H1 (cell line): Measurements from ENCODE around the gene PITX1.

Source experiments
- CBX8 ChIP-seq: fragments of 300-800, 300-1000 bp; sonication (generic); IDR thresholded peaks from 2 replicates; pipeline ENCODE4 v1.7.1; 2016; ENCODE audit warnings: low read depth, low read length, borderline replicate concordance
- CEBPB ChIP-seq: IDR thresholded peaks from 2 replicates; pipeline ENCODE4 v1.6.1; 2012; ENCODE audit warnings: low read depth, low read length
- GABPA ChIP-seq: IDR thresholded peaks from 2 replicates; pipeline ENCODE4 v1.6.1; 2011; ENCODE audit warnings: mild to moderate bottlenecking, low read length, moderate library complexity, borderline replicate concordance; ENCODE audit not compliant: insufficient read depth
- JUN ChIP-seq: IDR thresholded peaks from 2 replicates; pipeline ENCODE4 v1.6.1; 2011; ENCODE audit warnings: low read depth, mild to moderate bottlenecking, improper control_type of control experiment, low read length
- KDM1A ChIP-seq: fragments of 200-600, 300-600 bp; sonication (generic); IDR thresholded peaks from 2 replicates; pipeline ENCODE4 v1.7.1; 2016; ENCODE audit warnings: mild to moderate bottlenecking, low read length, borderline replicate concordance
- POLR2A ChIP-seq, 2 experiments: IDR thresholded peaks; 1 replicate in 1 of 2; 2 replicates in 1 of 2; pipeline ENCODE4 v1.6.1; 2011; ENCODE audit warnings: low read depth in 2 of 2, low read length in 2 of 2, mild to moderate bottlenecking in 2 of 2; ENCODE audit errors: control extremely low read depth in 1 of 2
- ZNF274 ChIP-seq: IDR thresholded peaks from 2 replicates; pipeline ENCODE4 v1.7.0; 2012; ENCODE audit warnings: low read length, borderline replicate concordance; ENCODE audit errors: extremely low read depth
- TF ChIP-seq, protein P1 (sequence below), 3 experiments: IDR thresholded peaks; 1 replicate in 2 of 3; 2 replicates in 1 of 3; pipeline versions ENCODE4 v1.5.1 to v1.6.1; 2011; ENCODE audit warnings: low read length in 3 of 3, mild to moderate bottlenecking in 3 of 3, inconsistent platforms in 2 of 3, low read depth in 1 of 3, moderate library complexity in 1 of 3; ENCODE audit not compliant: insufficient read depth in 1 of 3; ENCODE audit errors: control extremely low read depth in 1 of 3
- TF ChIP-seq, protein P2 (sequence below): fragments of 300-600 bp; sonication (generic); IDR thresholded peaks from 2 replicates; pipeline ENCODE4 v1.7.1; 2012; ENCODE audit warnings: low read length, moderate library complexity, mild to moderate bottlenecking, inconsistent platforms; ENCODE audit not compliant: insufficient replicate concordance

DNA sequence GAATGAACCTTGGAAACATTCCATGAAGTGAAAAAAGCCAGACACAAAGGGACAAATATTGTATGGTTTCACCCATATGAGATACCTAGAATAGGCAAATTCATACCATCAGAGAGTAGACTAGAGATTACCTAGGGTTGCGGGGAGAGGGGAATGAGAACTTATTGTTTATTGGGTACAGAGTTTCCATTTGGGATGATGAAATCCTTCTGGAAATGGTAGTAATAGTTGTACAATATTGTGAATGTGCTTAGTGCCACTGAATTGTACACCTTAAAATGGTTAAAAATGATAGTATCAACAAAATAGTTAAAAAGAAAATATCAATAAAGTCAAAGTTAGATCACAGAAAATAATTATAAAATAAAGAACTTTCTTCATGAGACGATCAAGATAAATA is 40.9 kb downstream of the PITX1 start:
- TF ChIP-seq ZNF274 (no peak), KDM1A (no peak), CBX8 (no peak), JUN (no peak), POLR2A (IDR thresholded peaks at IDR 0.05; ENCODE audit: control extremely low read depth in 1 of 2, low read depth in 2 of 2, low read length in 2 of 2) (no peak), GABPA (no peak), CEBPB (no peak)
- TF ChIP-seq, protein P1, sequence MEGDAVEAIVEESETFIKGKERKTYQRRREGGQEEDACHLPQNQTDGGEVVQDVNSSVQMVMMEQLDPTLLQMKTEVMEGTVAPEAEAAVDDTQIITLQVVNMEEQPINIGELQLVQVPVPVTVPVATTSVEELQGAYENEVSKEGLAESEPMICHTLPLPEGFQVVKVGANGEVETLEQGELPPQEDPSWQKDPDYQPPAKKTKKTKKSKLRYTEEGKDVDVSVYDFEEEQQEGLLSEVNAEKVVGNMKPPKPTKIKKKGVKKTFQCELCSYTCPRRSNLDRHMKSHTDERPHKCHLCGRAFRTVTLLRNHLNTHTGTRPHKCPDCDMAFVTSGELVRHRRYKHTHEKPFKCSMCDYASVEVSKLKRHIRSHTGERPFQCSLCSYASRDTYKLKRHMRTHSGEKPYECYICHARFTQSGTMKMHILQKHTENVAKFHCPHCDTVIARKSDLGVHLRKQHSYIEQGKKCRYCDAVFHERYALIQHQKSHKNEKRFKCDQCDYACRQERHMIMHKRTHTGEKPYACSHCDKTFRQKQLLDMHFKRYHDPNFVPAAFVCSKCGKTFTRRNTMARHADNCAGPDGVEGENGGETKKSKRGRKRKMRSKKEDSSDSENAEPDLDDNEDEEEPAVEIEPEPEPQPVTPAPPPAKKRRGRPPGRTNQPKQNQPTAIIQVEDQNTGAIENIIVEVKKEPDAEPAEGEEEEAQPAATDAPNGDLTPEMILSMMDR (IDR thresholded peaks at IDR 0.05; ENCODE audit: control extremely low read depth in 1 of 3, insufficient read depth in 1 of 3, low read depth in 1 of 3, low read length in 3 of 3), result no peak
- TF ChIP-seq, protein P2, sequence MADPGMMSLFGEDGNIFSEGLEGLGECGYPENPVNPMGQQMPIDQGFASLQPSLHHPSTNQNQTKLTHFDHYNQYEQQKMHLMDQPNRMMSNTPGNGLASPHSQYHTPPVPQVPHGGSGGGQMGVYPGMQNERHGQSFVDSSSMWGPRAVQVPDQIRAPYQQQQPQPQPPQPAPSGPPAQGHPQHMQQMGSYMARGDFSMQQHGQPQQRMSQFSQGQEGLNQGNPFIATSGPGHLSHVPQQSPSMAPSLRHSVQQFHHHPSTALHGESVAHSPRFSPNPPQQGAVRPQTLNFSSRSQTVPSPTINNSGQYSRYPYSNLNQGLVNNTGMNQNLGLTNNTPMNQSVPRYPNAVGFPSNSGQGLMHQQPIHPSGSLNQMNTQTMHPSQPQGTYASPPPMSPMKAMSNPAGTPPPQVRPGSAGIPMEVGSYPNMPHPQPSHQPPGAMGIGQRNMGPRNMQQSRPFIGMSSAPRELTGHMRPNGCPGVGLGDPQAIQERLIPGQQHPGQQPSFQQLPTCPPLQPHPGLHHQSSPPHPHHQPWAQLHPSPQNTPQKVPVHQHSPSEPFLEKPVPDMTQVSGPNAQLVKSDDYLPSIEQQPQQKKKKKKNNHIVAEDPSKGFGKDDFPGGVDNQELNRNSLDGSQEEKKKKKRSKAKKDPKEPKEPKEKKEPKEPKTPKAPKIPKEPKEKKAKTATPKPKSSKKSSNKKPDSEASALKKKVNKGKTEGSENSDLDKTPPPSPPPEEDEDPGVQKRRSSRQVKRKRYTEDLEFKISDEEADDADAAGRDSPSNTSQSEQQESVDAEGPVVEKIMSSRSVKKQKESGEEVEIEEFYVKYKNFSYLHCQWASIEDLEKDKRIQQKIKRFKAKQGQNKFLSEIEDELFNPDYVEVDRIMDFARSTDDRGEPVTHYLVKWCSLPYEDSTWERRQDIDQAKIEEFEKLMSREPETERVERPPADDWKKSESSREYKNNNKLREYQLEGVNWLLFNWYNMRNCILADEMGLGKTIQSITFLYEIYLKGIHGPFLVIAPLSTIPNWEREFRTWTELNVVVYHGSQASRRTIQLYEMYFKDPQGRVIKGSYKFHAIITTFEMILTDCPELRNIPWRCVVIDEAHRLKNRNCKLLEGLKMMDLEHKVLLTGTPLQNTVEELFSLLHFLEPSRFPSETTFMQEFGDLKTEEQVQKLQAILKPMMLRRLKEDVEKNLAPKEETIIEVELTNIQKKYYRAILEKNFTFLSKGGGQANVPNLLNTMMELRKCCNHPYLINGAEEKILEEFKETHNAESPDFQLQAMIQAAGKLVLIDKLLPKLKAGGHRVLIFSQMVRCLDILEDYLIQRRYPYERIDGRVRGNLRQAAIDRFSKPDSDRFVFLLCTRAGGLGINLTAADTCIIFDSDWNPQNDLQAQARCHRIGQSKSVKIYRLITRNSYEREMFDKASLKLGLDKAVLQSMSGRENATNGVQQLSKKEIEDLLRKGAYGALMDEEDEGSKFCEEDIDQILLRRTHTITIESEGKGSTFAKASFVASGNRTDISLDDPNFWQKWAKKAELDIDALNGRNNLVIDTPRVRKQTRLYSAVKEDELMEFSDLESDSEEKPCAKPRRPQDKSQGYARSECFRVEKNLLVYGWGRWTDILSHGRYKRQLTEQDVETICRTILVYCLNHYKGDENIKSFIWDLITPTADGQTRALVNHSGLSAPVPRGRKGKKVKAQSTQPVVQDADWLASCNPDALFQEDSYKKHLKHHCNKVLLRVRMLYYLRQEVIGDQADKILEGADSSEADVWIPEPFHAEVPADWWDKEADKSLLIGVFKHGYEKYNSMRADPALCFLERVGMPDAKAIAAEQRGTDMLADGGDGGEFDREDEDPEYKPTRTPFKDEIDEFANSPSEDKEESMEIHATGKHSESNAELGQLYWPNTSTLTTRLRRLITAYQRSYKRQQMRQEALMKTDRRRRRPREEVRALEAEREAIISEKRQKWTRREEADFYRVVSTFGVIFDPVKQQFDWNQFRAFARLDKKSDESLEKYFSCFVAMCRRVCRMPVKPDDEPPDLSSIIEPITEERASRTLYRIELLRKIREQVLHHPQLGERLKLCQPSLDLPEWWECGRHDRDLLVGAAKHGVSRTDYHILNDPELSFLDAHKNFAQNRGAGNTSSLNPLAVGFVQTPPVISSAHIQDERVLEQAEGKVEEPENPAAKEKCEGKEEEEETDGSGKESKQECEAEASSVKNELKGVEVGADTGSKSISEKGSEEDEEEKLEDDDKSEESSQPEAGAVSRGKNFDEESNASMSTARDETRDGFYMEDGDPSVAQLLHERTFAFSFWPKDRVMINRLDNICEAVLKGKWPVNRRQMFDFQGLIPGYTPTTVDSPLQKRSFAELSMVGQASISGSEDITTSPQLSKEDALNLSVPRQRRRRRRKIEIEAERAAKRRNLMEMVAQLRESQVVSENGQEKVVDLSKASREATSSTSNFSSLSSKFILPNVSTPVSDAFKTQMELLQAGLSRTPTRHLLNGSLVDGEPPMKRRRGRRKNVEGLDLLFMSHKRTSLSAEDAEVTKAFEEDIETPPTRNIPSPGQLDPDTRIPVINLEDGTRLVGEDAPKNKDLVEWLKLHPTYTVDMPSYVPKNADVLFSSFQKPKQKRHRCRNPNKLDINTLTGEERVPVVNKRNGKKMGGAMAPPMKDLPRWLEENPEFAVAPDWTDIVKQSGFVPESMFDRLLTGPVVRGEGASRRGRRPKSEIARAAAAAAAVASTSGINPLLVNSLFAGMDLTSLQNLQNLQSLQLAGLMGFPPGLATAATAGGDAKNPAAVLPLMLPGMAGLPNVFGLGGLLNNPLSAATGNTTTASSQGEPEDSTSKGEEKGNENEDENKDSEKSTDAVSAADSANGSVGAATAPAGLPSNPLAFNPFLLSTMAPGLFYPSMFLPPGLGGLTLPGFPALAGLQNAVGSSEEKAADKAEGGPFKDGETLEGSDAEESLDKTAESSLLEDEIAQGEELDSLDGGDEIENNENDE, result no peak
